NCI-H146 treated with DMSO at 0.1 percent for 48 hours (cell line): ENCODE results near the gene C17orf50.

Experiments
- DNase-seq: peaks from one replicate; lab custom pipeline; 2025; ENCODE audit not compliant: unreplicated experiment; lab: John Stamatoyannopoulos, UW

Gene C17orf50

GRCh38 chr17:35733366-35733765 is 27.3 kb upstream of the C17orf50 start:
- no peak for DNase-seq

- no peak for DNase-seq
These were observed 26.3 kb upstream of the C17orf50 start for GRCh38 chr17:35734396-35734795.

- no peak for DNase-seq
These were observed 25.5 kb upstream of the C17orf50 start for GRCh38 chr17:35735036-35735805.

GRCh38 chr17:35736236-35736635 is 24.5 kb upstream of the C17orf50 start:
- DNase-seq, result no peak

GRCh38 chr17:35738519-35739133 is 22.1 kb upstream of the C17orf50 start:
- DNase-seq, result no peak

GRCh38 chr17:35740216-35740615 is 20.5 kb upstream of the C17orf50 start:
- DNase-seq, result no peak

- DNase-seq, result no peak
These were observed 19.4 kb upstream of the C17orf50 start for GRCh38 chr17:35740997-35741931.

GRCh38 chr17:35742496-35742895 is 18.2 kb upstream of the C17orf50 start:
- DNase-seq, result no peak

GRCh38 chr17:35742896-35743477 is 17.7 kb upstream of the C17orf50 start:
- no peak for DNase-seq

GRCh38 chr17:35743626-35744328 is 16.9 kb upstream of the C17orf50 start:
- DNase-seq, result no peak

GRCh38 chr17:35744830-35745229 is 15.9 kb upstream of the C17orf50 start:
- DNase-seq, result no peak

GRCh38 chr17:35745246-35745645 is 15.4 kb upstream of the C17orf50 start:
- no peak for DNase-seq

- DNase-seq, result no peak
These were observed 14.9 kb upstream of the C17orf50 start for GRCh38 chr17:35745749-35746320.

- DNase-seq, result peak; percentile 56
These were observed 13.1 kb upstream of the C17orf50 start for GRCh38 chr17:35747540-35748017.

GRCh38 chr17:35748341-35748841 is 12.3 kb upstream of the C17orf50 start:
- no peak for DNase-seq

GRCh38 chr17:35748979-35749378 is 11.7 kb upstream of the C17orf50 start:
- no peak for DNase-seq

GRCh38 chr17:35749560-35750412 is 10.9 kb upstream of the C17orf50 start:
- DNase-seq, result no peak

GRCh38 chr17:35750526-35751395 is 9.9 kb upstream of the C17orf50 start:
- DNase-seq, result no peak
